ENCODE data around the gene SPATA1. TPM values are rescaled to one million over a fixed set of nuclear protein-coding genes. Genes with fewer than 3 reads are reported as not detected.

SPATA1 gene
- polyA plus RNA-seq, 1 of the 3 experiments (the other 2 are of a cell fraction) = 1.2 TPM

GRCh38 chr1:84478876-84479868 lies 27.0 kb upstream of the SPATA1 start, which contains the start of gene RPF1:
Gene RPF1 (plus strand): TSS chr1:84479266. CDS start chr1:84479282, 16 bp downstream.
- H3K9ac ChIP-seq = peak within 1 kb of the TSS; percentile 87
- peaks cover 47% of the 10 kb centered on the region for H3K79me2 ChIP-seq (ENCODE audit: insufficient read depth)
- ChIA-PET CTCF (interaction anchor here (0.7 to 1.8 kb wide), 5 partner anchors 13 to 458 kb away, joined by 3 to 7 read pairs (median 6); no protein-coding TSS in a partner anchor), POLR2A (interaction anchor here (1.9 kb wide), 1 partner anchor 26 kb away, joined by 6 read pairs; no protein-coding TSS in a partner anchor)
- 9% methylated on average over 29 of the region's 51 CpGs for WGBS (ENCODE audit: low lambda C conversion rate)
- H3K4me2 ChIP-seq = peak within 1 kb of the TSS; percentile 89
- peak; percentile 81 for DNase-seq
- H3K27ac ChIP-seq (ENCODE audit: low read depth in 2 of 2, low read length in 1 of 2) = peak within 1 kb of the TSS; percentile 89 to 96
- H3K27me3 ChIP-seq (ENCODE audit: insufficient read depth) = no peaks in the 10 kb centered on the region
- H3K36me3 ChIP-seq (replicated peaks in 1 of 2; ENCODE audit: control insufficient read depth in 1 of 2, insufficient read depth in 2 of 2, low read length in 1 of 2) = peaks cover 23 to 31% of the 10 kb centered on the region in 2 experiments
- peaks cover 4% of the 10 kb centered on the region for H3F3A ChIP-seq (replicated peaks; ENCODE audit: insufficient read depth)
- no peaks in the 10 kb centered on the region for H3K9me2 ChIP-seq
- H2AFZ ChIP-seq (ENCODE audit: low read depth) = peak within 1 kb of the TSS; percentile 100
- H4K20me1 ChIP-seq (ENCODE audit: insufficient read depth) = no peaks in the 10 kb centered on the region
- H3K9me3 ChIP-seq = no peaks in the 10 kb centered on the region
- peaks cover 4 to 10% of the 10 kb centered on the region in 2 experiments; a peak in 3 of 4 replicates for H3K4me1 ChIP-seq (ENCODE audit: control insufficient read depth in 1 of 2, insufficient read depth in 2 of 2, low read depth in 1 of 2, low read length in 1 of 2)
- peak within 1 kb of the TSS; percentile 92 to 99 for H3K4me3 ChIP-seq (ENCODE audit: low read depth in 2 of 2, low read length in 1 of 2)
- TF ChIP-seq CTCF (IDR thresholded peaks at IDR 0.05) = no peak
- peak; percentile 77 for TF ChIP-seq MAX (IDR thresholded peaks at IDR 0.05; ENCODE audit: low read depth)
- TF ChIP-seq CHD2 (IDR thresholded peaks at IDR 0.05; ENCODE audit: low read length, partially characterized antibody) = peak; percentile 58
- peak; percentile 95 for TF ChIP-seq POLR2AphosphoS5 (IDR thresholded peaks at IDR 0.05; ENCODE audit: low read depth, low read length)
- peak; percentile 99 for TF ChIP-seq GABPA (IDR thresholded peaks at IDR 0.05; ENCODE audit: low read depth)
- TF ChIP-seq GATA2 (CRISPR knock-in tag; IDR thresholded peaks at IDR 0.05) = no peak
- TF ChIP-seq ZBTB33 (IDR thresholded peaks at IDR 0.05; ENCODE audit: borderline replicate concordance, low read depth) = peak; percentile 67
- no peak for TF ChIP-seq NFIC (IDR thresholded peaks at IDR 0.05; ENCODE audit: borderline replicate concordance)
- TF ChIP-seq REST (IDR thresholded peaks at IDR 0.05; ENCODE audit: low read depth, low read length) = 0 out of 2 replicates have a peak, but pooled peaks have one; percentile 23
- no peak for TF ChIP-seq EZH2phosphoT487 (IDR thresholded peaks at IDR 0.05; ENCODE audit: borderline replicate concordance, low read depth)
- peak; percentile 89 for TF ChIP-seq TAF1 (IDR thresholded peaks at IDR 0.05; ENCODE audit: borderline replicate concordance, low read depth, low read length)
- peak; percentile 90 for TF ChIP-seq MXI1 (IDR thresholded peaks at IDR 0.05; ENCODE audit: low read depth, low read length)
- TF ChIP-seq NRF1 (IDR thresholded peaks at IDR 0.05; ENCODE audit: low read depth, low read length) = peak; percentile 69
- no peak for TF ChIP-seq EP300 (IDR thresholded peaks at IDR 0.05; ENCODE audit: borderline replicate concordance in 1 of 2, low read depth in 1 of 2, low read length in 1 of 2)
- no peak for TF ChIP-seq USF2 (IDR thresholded peaks at IDR 0.05; ENCODE audit: borderline replicate concordance, low read depth, low read length)
- no peak for TF ChIP-seq SMC3 (IDR thresholded peaks at IDR 0.05; ENCODE audit: low read depth, low read length)
- no peak for TF ChIP-seq IRF3 (IDR thresholded peaks at IDR 0.05; ENCODE audit: low read depth, low read length)
- TF ChIP-seq YY1 (IDR thresholded peaks at IDR 0.05; ENCODE audit: low read depth) = peak; percentile 86
- TF ChIP-seq RFX5 (IDR thresholded peaks at IDR 0.05; ENCODE audit: low read length) = no peak
- TF ChIP-seq SIN3A (IDR thresholded peaks at IDR 0.05; ENCODE audit: borderline replicate concordance, low read depth, low read length) = peak; percentile 20; the same call in 1 of the 2 replicates
